Dedifferentiated amniotic fluid mesenchymal stem cell (primary cell): Measurements from ENCODE around the gene CYP17A1.
"Not testable (repeated sequence)": the region's sequence is repeated elsewhere in the genome, so short reads cannot be mapped to it uniquely, and the experiment has no call there.

Experiments used
- DNase-seq: peaks from one replicate; pipeline ENCODE4 v3.0.0-alpha.2; 2016; ENCODE audit errors: extremely low spot score

Gene CYP17A1, protein sequence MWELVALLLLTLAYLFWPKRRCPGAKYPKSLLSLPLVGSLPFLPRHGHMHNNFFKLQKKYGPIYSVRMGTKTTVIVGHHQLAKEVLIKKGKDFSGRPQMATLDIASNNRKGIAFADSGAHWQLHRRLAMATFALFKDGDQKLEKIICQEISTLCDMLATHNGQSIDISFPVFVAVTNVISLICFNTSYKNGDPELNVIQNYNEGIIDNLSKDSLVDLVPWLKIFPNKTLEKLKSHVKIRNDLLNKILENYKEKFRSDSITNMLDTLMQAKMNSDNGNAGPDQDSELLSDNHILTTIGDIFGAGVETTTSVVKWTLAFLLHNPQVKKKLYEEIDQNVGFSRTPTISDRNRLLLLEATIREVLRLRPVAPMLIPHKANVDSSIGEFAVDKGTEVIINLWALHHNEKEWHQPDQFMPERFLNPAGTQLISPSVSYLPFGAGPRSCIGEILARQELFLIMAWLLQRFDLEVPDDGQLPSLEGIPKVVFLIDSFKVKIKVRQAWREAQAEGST

GRCh38 chr10:102837230-102837721, at the start of gene CYP17A1:
TSS of gene CYP17A1 (minus strand) at chr10:102837413. CDS start at chr10:102837361, 52 bp downstream.
- DNase-seq = no peak

DNA sequence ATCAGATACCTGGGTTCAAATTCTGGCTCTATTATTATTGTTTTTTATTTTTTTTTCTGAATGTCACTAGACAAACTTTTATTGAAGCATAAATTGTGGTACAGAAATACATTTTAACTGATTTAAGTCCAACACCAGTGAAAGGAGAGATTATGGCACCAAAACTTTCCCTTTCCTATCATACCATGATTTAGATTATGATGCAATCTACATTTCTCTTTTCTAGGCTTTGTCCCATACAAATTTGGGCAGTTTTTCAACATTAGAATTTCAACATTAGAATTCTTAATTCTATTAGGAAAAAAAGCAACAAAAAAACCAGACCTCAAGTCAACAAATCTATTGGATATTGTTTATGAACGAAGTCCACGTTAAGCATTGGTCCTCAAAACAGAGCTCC, 43.0 kb upstream of the CYP17A1 start:
- DNase-seq = no peak

- DNase-seq = no peak
These were observed 41.4 kb upstream of the CYP17A1 start for GRCh38 chr10:102878629-102879028.

DNA sequence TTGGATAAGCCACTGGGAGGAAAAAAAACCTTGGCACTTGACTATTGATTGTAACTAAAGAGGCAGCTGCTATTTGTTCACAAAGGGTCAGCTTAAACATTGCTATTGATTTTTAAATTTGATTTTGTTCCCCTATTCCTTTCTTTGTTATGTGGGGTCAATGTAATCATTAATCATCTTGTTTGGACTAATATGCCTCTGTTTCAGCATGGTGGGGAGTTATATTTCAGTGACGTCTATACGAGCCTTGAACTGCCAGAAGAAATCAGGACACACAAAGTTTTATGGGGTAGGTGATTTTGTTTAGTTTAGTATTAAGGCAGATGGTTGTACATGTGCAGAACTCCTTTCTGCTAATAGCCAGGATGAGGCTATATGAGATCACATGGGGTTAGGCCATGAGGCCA, 39.5 kb upstream of the CYP17A1 start:
- no peak for DNase-seq

DNA sequence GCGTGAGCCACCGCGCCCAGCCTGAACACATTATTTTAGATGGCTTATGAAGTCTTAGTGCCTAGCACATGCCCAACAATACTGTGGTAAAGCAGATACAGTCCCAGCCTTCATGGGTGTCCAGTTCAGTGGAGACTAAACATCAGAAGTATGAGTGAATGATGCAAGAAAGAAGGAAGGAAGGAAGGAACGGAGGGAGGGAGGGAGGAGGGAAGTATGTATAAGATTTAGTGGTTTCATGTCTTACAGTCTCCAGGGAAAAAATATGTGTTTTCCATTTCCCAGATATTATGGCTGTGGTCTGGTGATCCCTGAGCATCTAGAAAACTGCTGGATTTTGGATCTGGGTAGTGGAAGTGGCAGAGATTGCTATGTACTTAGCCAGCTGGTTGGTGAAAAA, 35.0 kb upstream of the CYP17A1 start:
- DNase-seq = no peak

DNA sequence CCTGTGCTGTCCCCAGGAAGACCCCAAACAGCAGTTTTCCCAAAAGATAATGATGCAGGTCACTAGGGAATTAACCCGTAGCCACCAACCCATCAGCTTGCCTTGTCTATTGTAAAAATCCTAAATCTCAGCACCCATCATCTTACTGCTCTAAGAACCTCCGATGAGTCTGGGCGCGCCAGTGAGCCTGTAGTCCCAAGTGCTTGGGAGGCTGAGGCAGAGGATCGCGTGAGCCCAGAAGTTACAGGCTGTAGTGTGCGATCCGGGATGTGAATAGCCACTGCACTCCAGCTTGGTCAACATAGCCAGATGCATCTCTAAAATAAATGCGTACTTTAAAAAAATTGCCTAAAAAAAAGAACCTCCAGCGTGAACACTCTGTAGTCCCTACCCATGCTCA, 33.0 kb upstream of the CYP17A1 start:
- no peak for DNase-seq

DNA sequence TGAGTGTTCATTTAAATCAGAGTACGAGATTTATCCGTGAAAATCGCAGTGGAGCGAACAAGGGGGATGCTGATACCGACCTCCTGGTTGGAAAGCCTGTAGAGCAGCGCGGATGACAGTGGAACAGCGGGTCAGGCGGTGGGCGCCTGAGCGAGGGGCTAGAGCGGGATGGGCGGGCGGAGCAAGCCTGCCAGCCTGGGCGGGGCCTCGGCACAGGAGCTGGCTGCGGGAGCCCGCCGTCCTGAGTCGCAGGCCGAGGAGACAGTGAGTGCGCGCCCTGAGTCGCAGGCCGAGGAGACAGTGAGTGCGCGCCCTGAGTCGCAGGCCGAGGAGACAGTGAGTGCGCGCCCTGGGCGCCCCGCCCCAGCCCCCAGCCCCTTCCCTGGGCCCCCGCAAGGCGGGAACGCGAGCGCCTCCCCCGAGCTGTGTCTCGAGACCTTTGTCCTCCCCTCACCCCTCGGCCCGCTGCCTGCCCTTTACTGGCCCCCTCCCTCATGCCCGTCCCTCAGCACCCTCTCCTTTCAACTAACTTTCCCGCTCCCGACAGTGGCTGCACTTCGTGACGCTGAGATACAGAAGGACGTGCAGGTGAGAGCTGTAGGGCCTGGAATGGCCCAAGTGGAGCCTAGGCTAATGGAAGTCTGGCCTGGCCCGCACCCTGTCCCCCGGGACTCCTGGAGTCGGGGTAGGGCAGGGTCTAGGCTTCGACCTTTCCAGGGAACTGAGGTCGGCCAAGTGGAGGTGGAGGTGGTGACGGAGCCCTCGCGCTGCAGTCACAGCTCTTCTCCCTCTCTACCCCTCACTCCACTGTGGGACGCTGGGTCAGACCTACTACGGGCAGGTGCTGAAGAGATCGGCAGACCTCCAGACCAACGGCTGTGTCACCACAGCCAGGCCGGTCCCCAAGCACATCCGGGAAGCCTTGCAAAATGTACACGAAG, 32.3 kb upstream of the CYP17A1 start, which contains the start of gene AS3MT:
TSS of gene AS3MT (plus strand) at position 213 of the 941 bp plus-strand sequence. CDS start at position 336, 123 bp downstream.
- no peak for DNase-seq

DNA sequence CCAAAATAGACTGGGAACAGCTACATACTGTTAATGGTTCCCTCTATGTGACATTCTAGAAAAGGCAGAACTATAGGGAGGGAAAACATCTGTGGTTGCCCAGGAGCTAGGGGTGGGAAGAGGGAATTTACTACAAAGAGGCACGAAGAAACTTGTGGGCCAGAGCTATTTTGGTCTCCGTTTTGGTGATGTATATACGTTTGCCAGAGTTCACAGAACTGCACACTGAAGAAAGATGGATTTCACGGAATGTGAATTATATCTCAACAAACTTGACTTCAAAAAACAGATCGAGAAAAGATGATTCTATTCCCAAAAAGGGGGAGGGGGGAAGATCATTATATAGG, 31.7 kb upstream of the CYP17A1 start:
- DNase-seq = no peak

DNA sequence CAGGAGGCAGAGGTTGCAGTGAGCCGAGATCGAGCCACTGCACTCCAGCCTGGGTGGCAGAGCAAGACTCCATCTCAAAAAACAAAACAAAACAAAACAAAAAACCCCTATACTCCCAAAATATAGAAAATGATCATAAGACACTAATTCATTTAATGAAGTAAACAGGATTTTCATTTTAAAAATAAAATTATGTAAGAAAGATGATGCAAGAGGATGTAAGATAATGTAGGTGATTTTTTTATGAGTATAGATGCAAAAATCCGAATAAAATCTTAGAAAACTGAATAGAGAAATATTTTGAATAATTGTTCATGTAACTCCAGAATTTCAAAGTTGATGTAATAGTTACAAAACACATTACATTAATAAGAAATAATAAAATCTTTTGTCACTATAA, 28.4 kb upstream of the CYP17A1 start:
- DNase-seq = no peak

DNA sequence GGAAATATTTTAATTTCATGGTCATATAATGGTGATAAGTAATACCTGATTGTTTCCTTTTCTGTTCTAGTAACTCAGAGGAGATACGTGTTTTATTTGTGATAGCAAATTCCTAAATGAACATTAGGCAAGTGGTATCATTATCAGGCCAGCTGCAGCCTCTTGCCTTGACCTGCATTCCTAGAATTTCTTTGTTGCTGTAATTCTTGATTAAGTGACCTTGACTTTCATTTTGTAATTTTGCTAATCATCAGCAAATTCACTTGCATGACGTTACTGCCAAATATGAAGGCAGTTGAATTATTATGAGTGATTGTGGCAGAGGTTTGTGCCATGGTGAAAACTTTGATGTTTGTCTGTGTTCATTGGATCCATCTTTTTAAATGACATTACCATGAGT, 26.4 kb upstream of the CYP17A1 start:
- DNase-seq = no peak

DNA sequence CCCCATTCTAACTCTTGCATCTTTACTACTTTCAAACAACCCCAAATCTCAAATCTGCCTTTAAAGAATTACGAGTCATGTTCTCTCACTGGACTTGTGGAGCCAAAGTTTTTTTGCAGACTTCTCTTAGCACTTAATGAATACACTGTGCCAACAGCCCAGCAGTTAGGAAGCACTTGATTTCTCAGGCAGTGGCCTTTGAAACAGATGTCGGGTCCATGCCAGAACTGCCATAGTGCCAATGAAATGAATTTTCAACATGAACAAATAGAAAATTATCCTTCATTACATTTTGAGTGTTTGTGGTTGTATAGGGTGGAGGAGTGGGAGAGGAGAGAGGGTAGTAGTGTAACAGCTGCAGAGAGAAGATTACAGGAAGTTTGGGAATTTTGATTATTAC, 22.7 kb upstream of the CYP17A1 start:
- no peak for DNase-seq

DNA sequence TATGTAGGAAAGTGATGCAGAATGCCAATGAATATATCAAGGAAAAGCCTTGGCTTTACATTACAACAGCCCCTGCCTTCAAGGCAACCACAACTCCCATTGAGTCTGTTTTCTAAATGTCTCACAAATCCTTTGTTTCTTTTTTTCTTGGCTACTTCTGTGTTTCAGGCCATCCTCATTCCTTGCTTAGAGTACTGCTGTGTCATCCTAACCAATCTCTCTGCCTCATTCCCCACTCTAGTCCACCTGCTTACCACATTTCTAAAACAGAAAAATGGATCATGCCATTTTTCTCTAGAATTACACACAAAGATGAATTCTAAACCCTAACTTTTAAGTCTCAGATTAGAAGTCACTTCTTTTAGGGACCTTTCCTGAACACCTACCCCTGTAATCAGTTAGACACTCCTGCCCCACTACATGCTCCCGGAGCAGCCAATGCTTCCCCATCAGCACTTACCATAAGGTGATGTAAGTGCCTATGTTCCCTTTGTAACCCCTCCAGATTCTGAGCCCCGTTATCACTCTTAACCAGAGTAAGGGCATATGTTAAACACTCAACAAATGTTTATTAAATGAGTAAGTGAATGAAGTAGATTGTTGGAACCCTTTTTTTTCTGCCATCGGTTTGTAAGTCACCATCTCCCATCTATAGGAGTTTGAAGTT, 19.7 kb upstream of the CYP17A1 start:
- DNase-seq = no peak

DNA sequence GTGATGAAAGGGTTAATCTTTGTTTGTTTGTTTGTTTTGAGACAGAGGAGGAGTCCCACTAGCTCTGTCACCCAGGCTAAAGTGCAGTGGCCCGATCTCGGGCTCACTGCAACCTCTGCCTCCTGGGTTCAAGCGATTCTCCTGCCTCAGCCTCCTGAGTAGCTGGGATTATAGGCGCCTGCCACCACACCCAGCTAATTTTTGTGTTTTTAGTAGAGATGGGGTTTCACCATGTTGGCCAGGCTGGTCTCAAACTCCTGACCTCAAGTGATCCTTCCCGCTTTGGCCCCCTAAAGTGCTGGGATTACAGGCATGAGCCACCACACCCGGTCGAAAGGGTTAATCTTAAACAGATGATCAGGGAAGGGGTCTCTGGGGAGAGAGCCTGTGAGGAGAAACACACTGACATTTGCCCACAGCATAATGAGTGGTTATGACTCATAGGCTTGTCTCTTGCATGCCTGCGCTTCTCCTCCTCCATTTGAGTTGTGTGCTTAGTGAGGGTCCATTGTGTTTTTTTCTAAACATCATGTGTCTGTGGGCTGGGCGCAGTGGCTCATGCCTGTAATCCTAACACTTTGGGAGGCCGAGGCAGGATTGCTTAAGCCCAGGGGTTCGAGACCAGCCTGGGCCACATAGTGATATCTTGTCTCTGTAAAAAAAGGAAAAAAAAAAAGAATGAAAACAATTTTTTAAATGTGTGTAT, 18.7 kb upstream of the CYP17A1 start:
- peak; percentile 89 for DNase-seq

- DNase-seq = not testable (repeated sequence)
These were observed 16.0 kb upstream of the CYP17A1 start for GRCh38 chr10:102853237-102853636.

GRCh38 chr10:102850025-102850518, 12.9 kb upstream of the CYP17A1 start:
- DNase-seq = no peak

DNA sequence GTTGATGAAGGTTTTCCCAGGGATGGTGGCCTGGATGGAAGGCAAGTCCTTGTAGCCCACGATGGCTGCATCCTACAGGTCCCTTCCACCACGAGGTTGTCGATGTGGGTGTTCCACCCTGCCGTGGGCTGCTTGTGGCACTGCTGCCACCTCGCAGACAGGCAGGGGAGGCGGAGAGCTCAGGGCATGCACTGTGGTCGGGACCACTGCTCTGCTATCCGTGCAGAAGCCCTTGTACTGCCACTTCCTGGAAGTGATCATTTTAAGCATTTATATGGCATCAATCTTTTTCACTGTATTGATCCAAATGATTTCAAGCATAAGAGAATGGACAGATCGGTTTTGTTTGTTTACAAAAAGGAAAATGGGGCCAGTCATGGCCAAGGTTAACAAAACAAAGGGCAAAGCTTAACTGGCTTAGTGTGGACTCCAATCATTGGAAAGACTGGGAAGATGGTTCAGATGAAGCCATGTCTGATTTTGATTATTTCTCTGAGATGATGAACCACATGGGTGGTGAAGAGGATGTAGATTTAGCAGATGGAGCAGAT, 8.2 kb upstream of the CYP17A1 start:
- no peak for DNase-seq

- DNase-seq = not testable (repeated sequence)
These were observed 7.1 kb upstream of the CYP17A1 start for GRCh38 chr10:102844190-102844776.

GRCh38 chr10:102843139-102843538, 5.9 kb upstream of the CYP17A1 start:
- not testable (repeated sequence) for DNase-seq

DNA sequence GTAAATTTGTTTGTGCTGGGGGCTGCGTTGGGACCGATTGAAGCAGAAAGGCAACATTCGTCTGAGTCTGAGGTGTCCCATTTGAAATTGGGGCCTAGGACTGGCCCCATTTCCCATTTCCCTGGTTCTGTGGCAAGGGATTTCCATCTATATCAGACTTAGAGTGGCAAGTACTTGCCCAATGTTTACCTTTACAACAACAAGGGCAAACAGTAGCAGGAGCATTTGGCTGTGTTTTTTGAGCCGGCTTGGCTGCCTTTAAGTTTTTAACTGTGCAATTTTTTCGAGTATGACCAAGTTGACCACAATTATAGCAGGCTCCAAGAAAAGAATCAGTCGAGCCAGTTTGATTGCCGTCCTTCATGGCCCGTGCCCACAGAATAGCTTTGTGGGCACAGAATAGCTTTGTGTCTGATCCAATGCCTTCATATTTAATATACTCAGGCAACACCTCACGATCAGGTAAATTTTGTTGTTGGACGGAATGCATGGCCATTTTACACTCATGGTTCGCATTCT, 4.7 kb upstream of the CYP17A1 start:
- DNase-seq = no peak
